SK-N-MC (cell line): Measurements from ENCODE around the gene PSMB2.
A peak's percentile ranks its signal among the peaks of the same experiment; 100 is the strongest.

Experiments used
- DNase-seq: peaks from one replicate; pipeline ENCODE4 v3.0.0-alpha.2; 2011; ENCODE audit warnings: low read depth, low spot score
- H3K27ac ChIP-seq: fragments of 200-600 bp; sonication (generic); 2 replicates; pipeline ENCODE4 v1.5.1; 2016; ENCODE audit warnings: mixed run types
- H3K36me3 ChIP-seq: fragments of 200-600 bp; sonication (generic); 2 replicates; pipeline ENCODE4 v1.6.1; 2017; ENCODE audit warnings: antibody characterized with exemption, low read length, mixed read lengths; ENCODE audit not compliant: insufficient read depth
- H3K4me3 ChIP-seq: fragments of 200-600 bp; sonication (generic); 2 replicates; pipeline ENCODE4 v1.5.1; 2016
- H3K9ac ChIP-seq: fragments of 200-600 bp; sonication (generic); 2 replicates; pipeline ENCODE4 v1.8.0; 2017; ENCODE audit warnings: mixed run types, mixed read lengths; ENCODE audit not compliant: insufficient read length
- H3K9me3 ChIP-seq: fragments of 200-600 bp; sonication (generic); 2 replicates; pipeline ENCODE4 v1.6.1; 2017; ENCODE audit warnings: low read depth, mild to moderate bottlenecking, antibody characterized with exemption, low read length, moderate library complexity, mixed read lengths
- EZH2 ChIP-seq: fragments of 200-600 bp; sonication (generic); IDR thresholded peaks from one replicate; pipeline ENCODE4 v1.6.1; 2017; ENCODE audit warnings: antibody characterized with exemption
- FOXP2 ChIP-seq: optimal IDR thresholded peaks from 2 replicates; pipeline ENCODE3; 2011; ENCODE audit warnings: mild to moderate bottlenecking, moderate library complexity; ENCODE audit not compliant: insufficient read depth; ENCODE audit errors: extremely low read length, control extremely low read depth
- POLR2AphosphoS5 ChIP-seq: IDR thresholded peaks from 2 replicates; pipeline ENCODE4 v1.6.1; 2012; ENCODE audit warnings: mild to moderate bottlenecking, low read depth, low read length, borderline replicate concordance

The PSMB2 gene

GRCh38 chr1:35555212-35555584 is 86.1 kb downstream of the PSMB2 start:
- H3K9me3 ChIP-seq = no peaks in the 10 kb centered on the region
- DNase-seq = no peak
- H3K27ac ChIP-seq = no peak overlapping the region
- no peak overlapping the region for H3K4me3 ChIP-seq
- TF ChIP-seq POLR2AphosphoS5 (no peak), FOXP2 (no peak), EZH2 (no peak)
- no peak overlapping the region for H3K9ac ChIP-seq
- peaks cover 21% of the 10 kb centered on the region for H3K36me3 ChIP-seq

- no peak for DNase-seq
- Histone ChIP-seq H3K9ac (peak overlapping the region; percentile 14), H3K36me3 (peaks cover 27% of the 10 kb centered on the region), H3K4me3 (no peak overlapping the region), H3K27ac (no peak overlapping the region), H3K9me3 (no peaks in the 10 kb centered on the region)
- TF ChIP-seq POLR2AphosphoS5 (no peak), EZH2 (no peak), FOXP2 (no peak)
These were observed 86.8 kb downstream of the PSMB2 start for GRCh38 chr1:35554266-35555211.

- H3K9ac ChIP-seq = no peak overlapping the region
- no peak for DNase-seq
- H3K4me3 ChIP-seq = no peak overlapping the region
- no peak overlapping the region for H3K27ac ChIP-seq
- peaks cover 27% of the 10 kb centered on the region for H3K36me3 ChIP-seq
- H3K9me3 ChIP-seq = no peaks in the 10 kb centered on the region
- TF ChIP-seq POLR2AphosphoS5 = no peak
- no peak for TF ChIP-seq EZH2
- TF ChIP-seq FOXP2 = no peak
These were observed 87.5 kb downstream of the PSMB2 start for GRCh38 chr1:35553851-35554250.
